ENCODE measurements around the gene TAS1R3. TPM values are rescaled to one million over a fixed set of nuclear protein-coding genes. Genes with fewer than 3 reads are reported as not detected.

The TAS1R3 gene
- total RNA-seq, 1 experiment from 2014 or later: 0.14 TPM

- in situ Hi-C loops (cut with HindIII; ENCODE audit: low sequenced_read_pairs): no loop called here
- DNase-seq (ENCODE audit: low spot score): no peak
These were observed 1.8 kb downstream of the TAS1R3 start for GRCh38 chr1:1332774-1333480.

DNA sequence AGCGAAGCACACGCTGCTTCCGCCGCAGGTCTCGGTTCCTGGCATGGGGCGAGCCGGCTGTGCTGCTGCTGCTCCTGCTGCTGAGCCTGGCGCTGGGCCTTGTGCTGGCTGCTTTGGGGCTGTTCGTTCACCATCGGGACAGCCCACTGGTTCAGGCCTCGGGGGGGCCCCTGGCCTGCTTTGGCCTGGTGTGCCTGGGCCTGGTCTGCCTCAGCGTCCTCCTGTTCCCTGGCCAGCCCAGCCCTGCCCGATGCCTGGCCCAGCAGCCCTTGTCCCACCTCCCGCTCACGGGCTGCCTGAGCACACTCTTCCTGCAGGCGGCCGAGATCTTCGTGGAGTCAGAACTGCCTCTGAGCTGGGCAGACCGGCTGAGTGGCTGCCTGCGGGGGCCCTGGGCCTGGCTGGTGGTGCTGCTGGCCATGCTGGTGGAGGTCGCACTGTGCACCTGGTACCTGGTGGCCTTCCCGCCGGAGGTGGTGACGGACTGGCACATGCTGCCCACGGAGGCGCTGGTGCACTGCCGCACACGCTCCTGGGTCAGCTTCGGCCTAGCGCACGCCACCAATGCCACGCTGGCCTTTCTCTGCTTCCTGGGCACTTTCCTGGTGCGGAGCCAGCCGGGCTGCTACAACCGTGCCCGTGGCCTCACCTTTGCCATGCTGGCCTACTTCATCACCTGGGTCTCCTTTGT is 2.6 kb downstream of the TAS1R3 start:
- in situ Hi-C loops (cut with HindIII; ENCODE audit: low sequenced_read_pairs): no loop called here
- no peak for DNase-seq (ENCODE audit: low spot score)

DNA sequence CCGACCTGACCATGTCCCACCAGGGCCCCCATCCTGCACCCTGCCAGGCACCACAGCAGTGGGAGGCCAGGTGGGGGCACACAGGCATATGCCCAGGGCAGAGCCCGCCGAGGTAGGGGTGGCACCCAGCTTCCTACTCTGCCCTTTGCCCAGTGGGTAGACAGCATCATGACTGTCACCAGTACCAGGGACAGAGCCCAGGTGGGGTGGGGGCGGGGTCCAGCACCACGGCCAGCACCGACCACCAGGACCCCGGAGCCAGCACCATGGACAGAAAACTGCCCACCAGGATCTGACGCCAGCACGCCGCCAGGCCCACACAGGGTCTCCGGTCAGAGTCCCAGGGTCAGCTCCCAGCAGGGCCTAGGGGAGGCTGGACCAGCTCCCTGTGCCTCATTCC is 3.8 kb downstream of the TAS1R3 start:
- DNase-seq (ENCODE audit: low spot score): no peak
- in situ Hi-C loops (cut with HindIII; ENCODE audit: low sequenced_read_pairs): no loop called here

GRCh38 chr1:1335283-1335682 is 4.2 kb downstream of the TAS1R3 start:
- in situ Hi-C loops (cut with HindIII; ENCODE audit: low sequenced_read_pairs): no loop called here
- no peak for DNase-seq (ENCODE audit: low spot score)

GRCh38 chr1:1335792-1336248 is 4.7 kb downstream of the TAS1R3 start:
- no peak for DNase-seq (ENCODE audit: low spot score)
- in situ Hi-C loops (cut with HindIII; ENCODE audit: low sequenced_read_pairs): no loop called here

GRCh38 chr1:1336446-1336845 is 5.4 kb downstream of the TAS1R3 start:
- no peak for DNase-seq (ENCODE audit: low spot score)
- in situ Hi-C loops (cut with HindIII; ENCODE audit: low sequenced_read_pairs): no loop called here

GRCh38 chr1:1336931-1337792 is 6.1 kb downstream of the TAS1R3 start:
- no peak for DNase-seq (ENCODE audit: low spot score)
- in situ Hi-C loops (cut with HindIII; ENCODE audit: low sequenced_read_pairs): no loop called here

- in situ Hi-C loops (cut with HindIII; ENCODE audit: low sequenced_read_pairs): no loop called here
These were observed 6.7 kb downstream of the TAS1R3 start for GRCh38 chr1:1337793-1338147.

DNA sequence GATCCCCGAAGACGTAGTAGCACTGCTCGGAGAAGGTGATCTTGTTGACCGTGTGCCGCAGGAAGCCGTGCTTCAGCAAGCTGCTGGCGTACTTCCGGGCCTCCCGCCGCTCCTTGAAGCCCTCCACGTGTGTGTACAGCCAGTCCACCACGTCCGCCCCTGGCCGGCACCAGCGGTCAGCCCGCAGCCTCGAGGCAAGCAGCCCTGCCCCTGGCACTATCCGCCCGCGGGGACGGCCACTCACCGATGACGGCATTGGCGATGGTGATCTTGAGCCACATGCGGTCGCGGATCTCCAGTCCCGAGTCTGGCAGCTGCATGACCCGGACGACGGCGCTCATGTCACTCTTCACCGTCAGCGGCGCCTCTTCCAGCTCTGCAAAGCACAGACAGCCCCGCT is 7.2 kb downstream of the TAS1R3 start:
- no peak for DNase-seq (ENCODE audit: low spot score)
- in situ Hi-C loops (cut with HindIII; ENCODE audit: low sequenced_read_pairs): no loop called here

More at GRCh38 chr1:1337793-1338147, 6.7 kb downstream of the TAS1R3 start:
- no peak for DNase-seq (ENCODE audit: low spot score)

- no peak for DNase-seq (ENCODE audit: low spot score)
- in situ Hi-C loops (cut with HindIII; ENCODE audit: low sequenced_read_pairs): no loop called here
These were observed 9.1 kb downstream of the TAS1R3 start for GRCh38 chr1:1340185-1340584.

DNA sequence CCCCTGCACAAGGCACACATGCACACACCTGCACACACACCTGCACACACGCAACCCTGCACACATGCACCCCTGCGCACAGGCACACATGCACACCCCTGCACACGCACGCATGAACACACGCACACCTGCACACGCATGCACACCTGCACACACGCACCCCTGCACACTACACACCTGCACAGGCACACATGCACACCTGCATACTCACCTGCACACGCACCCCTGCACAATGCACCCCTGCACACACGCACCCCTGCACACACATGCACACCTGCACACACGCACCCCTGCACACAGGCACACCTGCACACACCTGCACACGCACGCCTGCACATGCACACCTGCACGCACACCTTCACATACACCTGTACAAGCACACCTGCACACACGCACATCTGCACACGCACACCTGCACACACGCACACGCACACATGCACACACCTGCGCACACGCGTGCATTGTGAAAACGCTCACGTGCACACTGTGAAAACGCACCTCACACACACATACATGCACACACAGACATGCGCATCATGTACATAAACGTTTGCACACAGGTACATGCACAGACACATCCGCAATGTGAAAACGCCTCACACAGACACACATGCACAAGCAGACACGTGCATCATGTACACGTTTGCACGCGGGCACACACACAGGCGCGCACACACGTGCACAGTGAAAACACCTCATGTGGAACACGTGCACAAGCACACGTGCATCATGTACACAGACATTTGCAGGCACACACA is 9.9 kb downstream of the TAS1R3 start:
- in situ Hi-C loops (cut with HindIII; ENCODE audit: low sequenced_read_pairs): no loop called here
- DNase-seq (ENCODE audit: low spot score): no peak

DNA sequence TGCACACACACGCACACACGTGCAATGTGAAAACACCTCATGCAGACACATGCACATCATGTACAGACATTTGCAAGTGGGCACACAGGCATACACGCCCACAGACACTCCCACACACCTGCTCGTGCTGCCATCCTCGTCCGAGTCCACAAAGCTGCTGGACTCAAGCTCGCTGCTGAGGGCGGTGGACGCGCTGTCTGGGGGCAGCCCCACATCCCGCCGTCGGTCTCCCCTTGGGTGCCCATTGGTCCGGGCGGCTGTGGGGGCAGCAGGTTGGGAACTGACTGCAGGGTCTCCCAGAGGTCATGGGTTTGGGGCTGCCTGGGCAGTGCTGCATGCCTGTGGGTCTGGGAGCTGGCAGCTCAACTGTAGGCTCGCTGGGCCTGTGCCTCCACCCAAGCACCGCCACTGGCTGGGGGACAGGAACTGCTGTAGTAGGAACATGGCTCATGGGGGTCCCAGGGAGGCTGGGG is 10.5 kb downstream of the TAS1R3 start:
- in situ Hi-C loops (cut with HindIII; ENCODE audit: low sequenced_read_pairs): no loop called here
- no peak for DNase-seq (ENCODE audit: low spot score)

DNA sequence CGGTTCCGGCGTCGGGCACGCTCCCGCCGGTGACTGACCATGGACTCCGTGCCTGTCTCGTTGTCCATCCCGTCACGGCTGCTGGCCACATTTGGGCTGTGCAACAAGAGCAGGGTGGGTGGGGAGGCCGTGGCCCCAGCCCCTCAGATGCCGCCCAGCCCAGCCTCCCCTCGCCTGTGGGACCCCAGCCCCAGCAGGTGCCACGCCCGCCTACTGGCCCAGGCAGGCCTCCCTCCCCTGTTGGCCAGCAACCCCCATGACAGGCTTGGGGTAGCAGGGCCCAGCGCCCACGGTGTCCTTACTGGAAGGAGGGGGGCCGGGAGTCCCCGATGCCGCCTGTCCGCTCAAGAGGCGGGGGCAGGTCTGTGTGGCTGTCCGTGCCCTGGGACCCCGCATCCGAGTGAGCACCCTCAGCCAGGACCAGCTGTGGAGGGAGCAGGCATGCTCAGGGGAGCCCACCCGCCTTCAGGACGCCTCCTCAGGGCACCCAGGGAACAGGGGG is 11.0 kb downstream of the TAS1R3 start:
- no peak for DNase-seq (ENCODE audit: low spot score)
- in situ Hi-C loops (cut with HindIII; ENCODE audit: low sequenced_read_pairs): no loop called here

- in situ Hi-C loops (cut with HindIII; ENCODE audit: low sequenced_read_pairs): no loop called here
These were observed 11.6 kb downstream of the TAS1R3 start for GRCh38 chr1:1342584-1343115.

DNA sequence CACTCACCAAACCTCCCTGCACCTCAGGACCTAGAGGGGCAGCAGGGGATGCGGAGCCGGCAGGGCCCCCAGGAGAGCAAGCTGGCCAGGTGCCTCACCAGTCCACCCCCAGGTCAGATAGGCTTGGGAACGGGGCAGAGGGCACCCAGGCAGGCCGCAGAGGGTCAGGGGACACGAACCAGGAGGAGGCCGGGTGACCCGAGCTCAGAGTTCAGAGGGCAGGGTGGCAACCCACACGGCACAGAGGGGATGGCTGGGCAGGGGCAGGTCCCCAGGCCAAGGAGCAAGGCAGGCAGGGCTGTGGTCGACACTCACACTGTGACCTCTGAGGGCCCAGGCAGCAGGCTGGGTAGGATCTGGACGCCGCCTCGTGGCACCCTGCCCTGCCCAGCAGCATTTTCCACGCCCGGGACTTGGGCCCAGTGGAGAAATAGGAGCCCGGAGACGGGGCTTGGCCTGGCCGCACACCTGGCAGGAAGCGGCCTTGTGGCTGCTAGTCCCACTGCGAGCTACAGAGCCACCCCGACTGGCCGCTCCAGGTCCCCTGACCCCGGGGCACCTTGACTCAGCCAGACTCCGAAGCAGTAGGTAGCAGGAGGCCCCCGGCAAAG is 12.8 kb downstream of the TAS1R3 start:
- in situ Hi-C loops (cut with HindIII; ENCODE audit: low sequenced_read_pairs): no loop called here

More at GRCh38 chr1:1342584-1343115, 11.6 kb downstream of the TAS1R3 start:
- no peak for DNase-seq (ENCODE audit: low spot score)

GRCh38 chr1:1344655-1345361 is 13.7 kb downstream of the TAS1R3 start:
- in situ Hi-C loops (cut with HindIII; ENCODE audit: low sequenced_read_pairs): no loop called here
- DNase-seq (ENCODE audit: low spot score): no peak

More for the DNA sequence above, 12.8 kb downstream of the TAS1R3 start:
- no peak for DNase-seq (ENCODE audit: low spot score)

GRCh38 chr1:1345384-1345783 is 14.3 kb downstream of the TAS1R3 start:
- in situ Hi-C loops (cut with HindIII; ENCODE audit: low sequenced_read_pairs): no loop called here

More at GRCh38 chr1:1345384-1345783, 14.3 kb downstream of the TAS1R3 start:
- no peak for DNase-seq (ENCODE audit: low spot score)

All from G401 (cell line).